NCI-H2227 (cell line): ENCODE results near the gene GABRB1.

Experiments used
- DNase-seq: peaks from one replicate; lab custom pipeline; 2025; ENCODE audit not compliant: unreplicated experiment; lab: John Stamatoyannopoulos, UW

Gene GABRB1

GRCh38 chr4:47207555-47207954 is 176.2 kb downstream of the GABRB1 start:
- no peak for DNase-seq

- no peak for DNase-seq
Measured at GRCh38 chr4:47209833-47210232, 178.5 kb downstream of the GABRB1 start.

- DNase-seq, result no peak
Measured at GRCh38 chr4:47210828-47211227, 179.5 kb downstream of the GABRB1 start.

- DNase-seq, result no peak
Measured at GRCh38 chr4:47213106-47213505, 181.7 kb downstream of the GABRB1 start.

- DNase-seq, result no peak
Measured at GRCh38 chr4:47213539-47213938, 182.2 kb downstream of the GABRB1 start.

- DNase-seq, result no peak
Measured at GRCh38 chr4:47213971-47214370, 182.6 kb downstream of the GABRB1 start.

GRCh38 chr4:47215759-47216158 is 184.4 kb downstream of the GABRB1 start:
- no peak for DNase-seq

GRCh38 chr4:47217291-47217690 is 185.9 kb downstream of the GABRB1 start:
- no peak for DNase-seq

- DNase-seq, result no peak
Measured at GRCh38 chr4:47217884-47218283, 186.5 kb downstream of the GABRB1 start.

- no peak for DNase-seq
Measured at GRCh38 chr4:47218631-47219030, 187.3 kb downstream of the GABRB1 start.

GRCh38 chr4:47219586-47219985 is 188.2 kb downstream of the GABRB1 start:
- no peak for DNase-seq

- DNase-seq, result no peak
Measured at GRCh38 chr4:47221721-47222120, 190.4 kb downstream of the GABRB1 start.

- no peak for DNase-seq
Measured at GRCh38 chr4:47222276-47222675, 190.9 kb downstream of the GABRB1 start.

- DNase-seq, result no peak
Measured at GRCh38 chr4:47224361-47224760, 193.0 kb downstream of the GABRB1 start.

GRCh38 chr4:47235721-47236120 is 204.4 kb downstream of the GABRB1 start:
- no peak for DNase-seq

GRCh38 chr4:47238667-47239066 is 207.3 kb downstream of the GABRB1 start:
- no peak for DNase-seq

GRCh38 chr4:47239649-47240048 is 208.3 kb downstream of the GABRB1 start:
- no peak for DNase-seq

- DNase-seq, result no peak
Measured at GRCh38 chr4:47251348-47252135, 220.2 kb downstream of the GABRB1 start.

- DNase-seq, result no peak
Measured at GRCh38 chr4:47263721-47264120, 232.4 kb downstream of the GABRB1 start.

GRCh38 chr4:47270201-47270888 is 239.0 kb downstream of the GABRB1 start:
- no peak for DNase-seq

- DNase-seq, result no peak
Measured at GRCh38 chr4:47271291-47271690, 239.9 kb downstream of the GABRB1 start.

GRCh38 chr4:47274901-47275300 is 243.5 kb downstream of the GABRB1 start:
- no peak for DNase-seq

GRCh38 chr4:47275595-47275994 is 244.2 kb downstream of the GABRB1 start:
- DNase-seq, result no peak
